Adrenal gland (tissue), 12 donors: ENCODE measurements around the gene EWSR1. TPM values are rescaled to one million over a fixed set of nuclear protein-coding genes. Genes with fewer than 3 reads are reported as not detected.

Experiments used
- DNase-seq, 7 donors: peaks; one replicate each; pipeline ENCODE4 v3.0.0-alpha.2; 2019 to 2020
- H3K27ac ChIP-seq, 5 donors: fragments of 200-600 bp; sonication (generic) in 4 of 5; 1 replicate in 3 of 5; 2 replicates in 2 of 5; pipeline versions ENCODE4 v1.5.1 to v1.8.0; 2016 to 2020; ENCODE audit warnings: mild to moderate bottlenecking in 1 of 5
- H3K27me3 ChIP-seq: fragments of 200-600 bp; 2 replicates; pipeline ENCODE4 v1.8.0; 2021
- H3K36me3 ChIP-seq, 2 donors: fragments of 200-600 bp; replicated peaks in 1 of 2; 1 replicate in 1 of 2; 2 replicates in 1 of 2; pipeline versions ENCODE4 v1.5.1 to v1.8.0; 2018 to 2022
- H3K4me1 ChIP-seq, 2 donors: fragments of 200-600 bp; replicated peaks in 1 of 2; 1 replicate in 1 of 2; 2 replicates in 1 of 2; pipeline versions ENCODE4 v1.5.1 to v1.8.0; 2018 to 2021
- H3K4me3 ChIP-seq, 4 donors: fragments of 200-600 bp; sonication (generic) in 3 of 4; one replicate each; pipeline ENCODE4 v1.5.1; 2016 to 2018
- H3K9me3 ChIP-seq, 3 donors: fragments of 200-600 bp; sonication (generic) in 1 of 3; replicated peaks in 1 of 3; 1 replicate in 2 of 3; 2 replicates in 1 of 3; pipeline versions ENCODE4 v1.5.1 to v1.8.0; 2016 to 2021
- CTCF ChIP-seq, 6 experiments: fragments of 450-650 bp in 4 of 6; fragments of 200-600 bp in 2 of 6; sonication (generic) in 1 of 6; IDR thresholded peaks; 1 replicate in 5 of 6; 2 replicates in 1 of 6; pipeline versions ENCODE4 v1.5.1 to v1.8.0; 2016 to 2021; ENCODE audit warnings: antibody characterized with exemption in 6 of 6, mild to moderate bottlenecking in 2 of 6, moderate library complexity in 1 of 6
- POLR2A ChIP-seq, 2 donors: fragments of 450-650 bp; IDR thresholded peaks; one replicate each; pipeline ENCODE4 v1.6.1; 2017; ENCODE audit warnings: antibody characterized with exemption in 2 of 2, mild to moderate bottlenecking in 2 of 2, moderate library complexity in 1 of 2
- WGBS, 4 donors: extraction: QIAGEN DNeasy Blood & Tissue Kit in 2 of 4; methylation state at CpG; one replicate each; pipeline versions ENCODE4 v1.1.5 to v1.1.7; 2013 to 2017; 5-methylcytosine and 5-hydroxymethylcytosine counted together
- intact Hi-C, 2 donors: fragments of 100-400 bp; cut with DNase I; formaldehyde crosslinking; loops; one replicate each; pipeline versions ENCODE4 v1.14.1 to v1.15.0; 2022 to 2023
- polyA plus RNA-seq, 3 donors: library from polyadenylated mRNA; stranded (reverse); fragments of 200-250 nt in 2 of 3; fragments of 350-450 nt in 1 of 3; fragmentation: Illumina TruSeq in 1 of 3; extraction: RNeasy Lipid Tissue Mini Kit (QIAGEN cat#74804) in 1 of 3; gene quantifications; one replicate each; pipeline ENCODE4 v1.2.3, GENCODE V29; 2013 to 2014
- total RNA-seq, 9 donors: library from RNA; depleted of rRNA in 4 of 9; stranded (reverse); fragments of >200 nt in 4 of 9; fragments of 120-200 nt in 1 of 9; fragmentation: NEBNext Ultra II Directional in 1 of 9; extraction: Animal tissue kit (Norgen Biotek cat#: 25700) in 1 of 9; gene quantifications; one replicate each; pipeline versions ENCODE4 v1.1.0 to v1.2.4, GENCODE V29; 2013 to 2023
- donor health status: healthy with polysubstance abuse.
- donor health status: Bipolar disorder and iron deficiency.
- donor health status: DM: yes; HTN: yes; CAD: no.
- donor health status: DM: no; HTN: no; CAD: no.
- donor health status: DM: no; HTN: no; CAD: no.
- donor health status: DM: yes; HTN: yes; CAD: no.

EWSR1 gene
- total and polyA plus RNA-seq, 12 donors, result 152 to 351 (median 216) TPM

GRCh38 chr22:29316141-29316828, 48.2 kb downstream of the EWSR1 start:
- no peak for DNase-seq

GRCh38 chr22:29317827-29318454, 49.9 kb downstream of the EWSR1 start:
- TF ChIP-seq CTCF (IDR thresholded peaks at IDR 0.05) (no peak), POLR2A (IDR thresholded peaks at IDR 0.05) (no peak)
- H3K27ac ChIP-seq, result no peak overlapping the region
- no peak overlapping the region for H3K4me3 ChIP-seq
- DNase-seq, result no peak
- no peaks in the 10 kb centered on the region for H3K36me3 ChIP-seq
- 84 to 97% (median 93%) methylated on average over 16 to 18 of the region's 18 CpGs for WGBS, 4 donors
- H3K9me3 ChIP-seq, result no peaks in the 10 kb centered on the region
- peaks cover 19 to 29% of the 10 kb centered on the region in 2 donors for H3K4me1 ChIP-seq
- peaks cover 22% of the 10 kb centered on the region for H3K27me3 ChIP-seq
- intact Hi-C loops, result loop anchor here in 1 of 2 donors (5.0 kb wide), 1 partner anchor 34 kb away; no protein-coding TSS in a partner anchor

More at GRCh38 chr22:29316141-29316828, 48.2 kb downstream of the EWSR1 start:
- no peaks in the 10 kb centered on the region for H3K9me3 ChIP-seq
- intact Hi-C loops, result loop anchor here in 1 of 2 donors (5.0 kb wide), 1 partner anchor 36 kb away; no protein-coding TSS in a partner anchor
- TF ChIP-seq CTCF (IDR thresholded peaks at IDR 0.05), result no peak
- no peak for TF ChIP-seq POLR2A (IDR thresholded peaks at IDR 0.05)
- H3K36me3 ChIP-seq, result no peaks in the 10 kb centered on the region
- no peak overlapping the region for H3K4me3 ChIP-seq
- peaks cover 22 to 37% of the 10 kb centered on the region in 2 donors for H3K4me1 ChIP-seq
- no peak overlapping the region for H3K27ac ChIP-seq
- peaks cover 22% of the 10 kb centered on the region for H3K27me3 ChIP-seq
- WGBS, 4 donors, result 50 to 62% (median 55%) methylated on average over 11 to 18 of the region's 18 CpGs

- WGBS, 4 donors, result 82 to 94% (median 88%) methylated on average over 2 of the region's 2 CpGs
- Histone ChIP-seq H3K36me3 (no peaks in the 10 kb centered on the region), H3K9me3 (no peaks in the 10 kb centered on the region), H3K4me1 (peaks cover 13 to 19% of the 10 kb centered on the region in 2 donors), H3K27ac (no peak overlapping the region), H3K4me3 (no peak overlapping the region), H3K27me3 (peaks cover 16% of the 10 kb centered on the region)
- TF ChIP-seq CTCF (IDR thresholded peaks at IDR 0.05) (no peak), POLR2A (IDR thresholded peaks at IDR 0.05) (no peak)
- intact Hi-C loops, result loop anchor here in 1 of 2 donors (5.0 kb wide), 1 partner anchor 33 kb away; no protein-coding TSS in a partner anchor
- DNase-seq, result no peak
Observed at GRCh38 chr22:29319072-29319471, 51.0 kb downstream of the EWSR1 start.

GRCh38 chr22:29320546-29320945, 52.5 kb downstream of the EWSR1 start:
- H3K4me3 ChIP-seq, result no peak overlapping the region
- 62 to 78% (median 67%) methylated on average over 1 of the region's 1 CpG for WGBS, 4 donors
- TF ChIP-seq CTCF (IDR thresholded peaks at IDR 0.05) (no peak), POLR2A (IDR thresholded peaks at IDR 0.05) (no peak)
- no peaks in the 10 kb centered on the region for H3K36me3 ChIP-seq
- no peak overlapping the region for H3K27ac ChIP-seq
- no peak for DNase-seq
- intact Hi-C loops, result no loop called here
- H3K27me3 ChIP-seq, result peaks cover 3% of the 10 kb centered on the region
- H3K4me1 ChIP-seq, result peaks cover 4% of the 10 kb centered on the region in 2 donors
- no peaks in the 10 kb centered on the region for H3K9me3 ChIP-seq
